ENCODE results near the gene FKBP2.

FKBP2 gene

GRCh38 chr11:64204080-64204440 is 36.8 kb upstream of the FKBP2 start:
- TF ChIP-seq CTCF (conservative IDR thresholded peaks at IDR 0.05): no peak
- no peak for TF ChIP-seq ZFX (IDR thresholded peaks at IDR 0.05)
- no peak overlapping the region for H3K27ac ChIP-seq

- no peak overlapping the region for H3K27ac ChIP-seq
- TF ChIP-seq CTCF (conservative IDR thresholded peaks at IDR 0.05) (no peak; the same call in 1 of the 2 replicates), ZFX (IDR thresholded peaks at IDR 0.05) (no peak)
Observed at GRCh38 chr11:64204464-64204989, 36.4 kb upstream of the FKBP2 start.

- no peak within 1 kb of the TSS for H3K27ac ChIP-seq
- no peak for TF ChIP-seq ZFX (IDR thresholded peaks at IDR 0.05)
- TF ChIP-seq CTCF (conservative IDR thresholded peaks at IDR 0.05): no peak
Observed at GRCh38 chr11:64206457-64207255, 34.2 kb upstream of the FKBP2 start, which contains the start of gene FERMT3. FERMT3 (plus strand) TSS chr11:64206721; CDS start chr11:64207365, 644 bp downstream.

- TF ChIP-seq ZFX (IDR thresholded peaks at IDR 0.05) (no peak), CTCF (conservative IDR thresholded peaks at IDR 0.05) (no peak)
- H3K27ac ChIP-seq: no peak overlapping the region
Observed at GRCh38 chr11:64207256-64208085, 33.4 kb upstream of the FKBP2 start.

- TF ChIP-seq CTCF (conservative IDR thresholded peaks at IDR 0.05) (no peak), ZFX (IDR thresholded peaks at IDR 0.05) (no peak)
- H3K27ac ChIP-seq: no peak overlapping the region
Observed at GRCh38 chr11:64208086-64208795, 32.7 kb upstream of the FKBP2 start.

- H3K27ac ChIP-seq: no peak overlapping the region
- TF ChIP-seq CTCF (conservative IDR thresholded peaks at IDR 0.05) (no peak), ZFX (IDR thresholded peaks at IDR 0.05) (no peak)
Observed at GRCh38 chr11:64208796-64209562, 31.9 kb upstream of the FKBP2 start.
